ENCODE data around the gene TXK.

GRCh38 chr4:48082956-48083355 lies 51.1 kb downstream of the TXK start:
- TF ChIP-seq POLR2A (IDR thresholded peaks at IDR 0.05) (no peak), CTCF (IDR thresholded peaks at IDR 0.05) (no peak), POLR2AphosphoS5 (IDR thresholded peaks at IDR 0.05) (no peak), EP300 (IDR thresholded peaks at IDR 0.05; ENCODE audit: low read depth) (no peak)
